Measurements from ENCODE around the gene PSAP. TPM values are rescaled to one million over a fixed set of nuclear protein-coding genes. Genes with fewer than 3 reads are reported as not detected.

PSAP gene
- total RNA-seq, 1 experiment from 2014 or later, result 336 TPM

DNA sequence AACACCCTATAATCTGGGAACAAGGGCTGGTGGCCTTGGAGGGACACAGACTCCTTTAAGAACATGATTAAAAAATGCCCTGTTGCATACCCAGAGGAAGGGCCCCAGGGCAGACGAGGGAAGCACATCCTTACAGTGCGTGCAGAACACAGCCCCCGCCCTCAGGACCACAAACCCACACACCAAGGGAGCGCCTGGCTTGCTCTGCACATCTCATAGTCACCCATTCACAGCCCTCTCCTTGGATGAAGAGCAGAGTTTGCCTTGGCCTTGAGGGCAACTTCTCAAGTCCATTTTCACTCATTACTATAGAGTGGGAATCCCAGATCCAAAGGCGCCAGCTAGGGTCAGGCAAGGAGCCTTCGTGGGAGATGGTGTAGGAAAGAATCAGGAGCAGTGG, 71.4 kb downstream of the PSAP start:
- Histone ChIP-seq H2BK12ac (ENCODE audit: insufficient read length, low read depth, low read length) (no peak overlapping the region), H3K18ac (ENCODE audit: insufficient read length, low read depth, low read length) (no peak overlapping the region), H3K79me1 (ENCODE audit: insufficient read depth, low read depth, low read length, poor library complexity, severe bottlenecking) (no peaks in the 10 kb centered on the region), H4K91ac (ENCODE audit: insufficient read length, low read depth, low read length) (no peak overlapping the region), H3K4ac (ENCODE audit: low read depth, low read length) (no peak overlapping the region), H3K79me2 (ENCODE audit: insufficient read depth, low read length) (no peaks in the 10 kb centered on the region), H3K23me2 (ENCODE audit: insufficient read length, low read depth, low read length, poor library complexity, severe bottlenecking) (no peaks in the 10 kb centered on the region), H3K4me2 (ENCODE audit: insufficient read depth, insufficient read length, low read length) (no peak overlapping the region), H3K23ac (ENCODE audit: insufficient read length, low read depth, low read length) (no peak overlapping the region), H3K9me3 (ENCODE audit: control insufficient read depth, low read depth, low read length) (no peaks in the 10 kb centered on the region), H2BK120ac (ENCODE audit: low read depth, low read length, poor library complexity, severe bottlenecking) (no peak overlapping the region), H3K4me1 (ENCODE audit: insufficient read depth, low read length) (no peaks in the 10 kb centered on the region), H2AK5ac (ENCODE audit: insufficient read length, low read length) (no peak overlapping the region), H4K8ac (replicated peaks; ENCODE audit: insufficient read length, low read depth, low read length) (no peak overlapping the region), H3K27ac (ENCODE audit: insufficient read length, low read depth, low read length) (no peak overlapping the region), H2BK15ac (ENCODE audit: low read depth, low read length) (no peak overlapping the region), H3K14ac (ENCODE audit: insufficient read depth, low read length) (no peak overlapping the region), H4K5ac (ENCODE audit: insufficient read length, low read depth, low read length) (no peak overlapping the region), H3T11ph (ENCODE audit: low read length) (no peak overlapping the region), H3K27me3 (ENCODE audit: insufficient read depth, low read length) (no peaks in the 10 kb centered on the region), H2BK20ac (ENCODE audit: low read depth, low read length, poor library complexity, severe bottlenecking) (no peak overlapping the region), H3K9ac (ENCODE audit: extremely low read depth, insufficient read length, low read length) (no peak overlapping the region), H2BK5ac (ENCODE audit: insufficient read length, low read length) (no peak overlapping the region), H3K56ac (ENCODE audit: insufficient read length, low read depth, low read length) (no peak overlapping the region), H4K20me1 (ENCODE audit: control insufficient read depth, insufficient read depth, insufficient read length) (no peaks in the 10 kb centered on the region), H2AFZ (ENCODE audit: low read length) (no peak overlapping the region)
- Mint-ChIP-seq H3K27me3 (ENCODE audit: low read depth) (peaks cover 13% of the 10 kb centered on the region), H3K27ac (no peak overlapping the region), H3K36me3 (ENCODE audit: insufficient read depth in 1 of 3, low read depth in 3 of 3) (no peaks in the 10 kb centered on the region; a peak in 1 of 7 replicates), H3K4me3 (no peak overlapping the region), H3K9me3 (peaks cover 0 to 3% of the 10 kb centered on the region in 2 experiments; a peak in 1 of 5 replicates), H3K4me1 (peaks cover 10 to 16% of the 10 kb centered on the region in 2 experiments)
- no peak for DNase-seq
- WGBS (ENCODE audit: extremely low coverage, insufficient read length, low lambda C conversion rate), result no CpG with 5 or more reads among the region's 6 CpGs
- TF ChIP-seq, protein P1, sequence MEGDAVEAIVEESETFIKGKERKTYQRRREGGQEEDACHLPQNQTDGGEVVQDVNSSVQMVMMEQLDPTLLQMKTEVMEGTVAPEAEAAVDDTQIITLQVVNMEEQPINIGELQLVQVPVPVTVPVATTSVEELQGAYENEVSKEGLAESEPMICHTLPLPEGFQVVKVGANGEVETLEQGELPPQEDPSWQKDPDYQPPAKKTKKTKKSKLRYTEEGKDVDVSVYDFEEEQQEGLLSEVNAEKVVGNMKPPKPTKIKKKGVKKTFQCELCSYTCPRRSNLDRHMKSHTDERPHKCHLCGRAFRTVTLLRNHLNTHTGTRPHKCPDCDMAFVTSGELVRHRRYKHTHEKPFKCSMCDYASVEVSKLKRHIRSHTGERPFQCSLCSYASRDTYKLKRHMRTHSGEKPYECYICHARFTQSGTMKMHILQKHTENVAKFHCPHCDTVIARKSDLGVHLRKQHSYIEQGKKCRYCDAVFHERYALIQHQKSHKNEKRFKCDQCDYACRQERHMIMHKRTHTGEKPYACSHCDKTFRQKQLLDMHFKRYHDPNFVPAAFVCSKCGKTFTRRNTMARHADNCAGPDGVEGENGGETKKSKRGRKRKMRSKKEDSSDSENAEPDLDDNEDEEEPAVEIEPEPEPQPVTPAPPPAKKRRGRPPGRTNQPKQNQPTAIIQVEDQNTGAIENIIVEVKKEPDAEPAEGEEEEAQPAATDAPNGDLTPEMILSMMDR (conservative IDR thresholded peaks at IDR 0.05), result no peak

Measured in H9 (cell line).